ENCODE measurements around the gene AFTPH.

The AFTPH gene

DNA sequence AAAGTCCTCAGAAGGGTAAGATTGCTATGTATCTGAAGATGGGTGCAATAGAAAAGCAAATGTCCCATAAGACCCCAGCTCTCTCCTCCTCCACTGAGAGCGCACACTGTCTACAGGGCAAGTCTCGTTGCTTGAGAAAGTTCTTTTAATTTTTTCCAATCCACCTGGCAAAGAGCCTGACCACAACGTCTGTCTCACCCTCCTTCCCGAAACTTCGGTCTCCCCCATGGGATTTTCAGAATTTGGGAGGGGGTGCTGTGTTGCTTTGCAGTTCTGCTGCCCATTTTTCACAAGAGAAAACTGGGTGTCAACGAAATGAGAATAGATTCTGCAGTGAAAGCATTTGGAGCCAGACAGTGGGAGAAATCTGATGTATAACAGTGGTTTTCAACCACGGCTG is 89.1 kb downstream of the AFTPH start:
- DNase-seq (ENCODE audit: low read depth): no peak

DNA sequence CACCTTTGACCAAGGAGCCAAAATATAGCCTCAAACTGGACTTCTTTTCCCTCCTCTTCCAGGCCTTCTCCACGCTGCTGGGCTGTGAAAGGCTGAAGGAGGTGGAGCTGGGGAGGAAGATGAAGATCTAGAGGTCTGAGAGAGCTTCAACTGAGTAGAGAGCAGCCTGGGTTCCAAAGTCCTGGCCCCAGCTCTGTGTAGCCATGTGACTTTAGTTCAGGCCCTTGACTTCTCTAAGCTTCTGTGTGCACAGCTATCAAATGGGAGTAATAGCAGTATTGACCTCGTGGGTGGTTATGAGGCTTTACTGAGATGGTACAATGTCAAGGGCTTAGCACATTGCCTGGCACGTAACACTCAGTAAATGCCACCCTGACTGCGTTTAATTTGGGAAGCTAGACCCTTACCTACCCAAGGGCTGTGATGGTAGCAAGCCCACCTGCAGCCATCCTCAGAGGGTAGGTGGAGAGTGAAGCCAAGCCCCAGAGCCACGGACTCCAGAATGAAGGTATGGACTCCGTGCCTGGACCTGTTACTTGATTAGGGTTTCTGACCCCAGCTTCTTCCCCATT is 91.2 kb downstream of the AFTPH start:
- no peak for DNase-seq (ENCODE audit: low read depth)

DNA sequence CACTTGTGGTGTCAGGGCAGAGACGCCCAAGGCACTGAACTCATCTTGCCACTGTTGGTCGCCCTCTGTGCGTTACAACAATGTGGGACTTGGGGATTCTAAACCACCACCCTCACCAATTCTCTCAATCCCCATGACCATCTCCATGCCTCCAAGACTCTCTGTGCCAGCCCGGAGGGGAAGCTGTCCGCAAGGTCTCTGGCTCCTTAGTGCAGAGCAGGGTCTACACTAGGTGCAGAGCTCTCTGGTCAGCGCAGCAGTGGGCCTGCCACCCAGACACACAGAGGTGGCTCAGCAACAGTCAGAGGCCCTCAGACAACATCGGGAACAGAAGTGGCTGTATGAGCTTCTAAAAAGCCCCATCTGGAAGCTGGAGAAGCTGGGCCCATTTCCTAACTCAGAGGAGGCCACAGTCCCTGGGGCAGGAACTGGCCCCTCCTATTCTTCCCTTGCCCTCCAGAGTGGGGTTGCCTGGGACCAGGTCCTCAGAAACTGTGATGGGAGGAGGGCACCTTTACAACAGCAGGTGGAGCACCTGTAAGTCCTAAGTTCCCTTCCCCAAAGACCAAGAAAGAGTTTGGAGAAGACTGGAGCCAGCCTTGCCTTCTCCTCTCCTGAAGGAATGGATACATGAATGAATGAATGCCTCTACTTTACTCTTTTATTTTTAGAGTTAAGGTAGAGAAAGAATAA is 91.9 kb downstream of the AFTPH start:
- no peak for DNase-seq (ENCODE audit: low read depth)

DNA sequence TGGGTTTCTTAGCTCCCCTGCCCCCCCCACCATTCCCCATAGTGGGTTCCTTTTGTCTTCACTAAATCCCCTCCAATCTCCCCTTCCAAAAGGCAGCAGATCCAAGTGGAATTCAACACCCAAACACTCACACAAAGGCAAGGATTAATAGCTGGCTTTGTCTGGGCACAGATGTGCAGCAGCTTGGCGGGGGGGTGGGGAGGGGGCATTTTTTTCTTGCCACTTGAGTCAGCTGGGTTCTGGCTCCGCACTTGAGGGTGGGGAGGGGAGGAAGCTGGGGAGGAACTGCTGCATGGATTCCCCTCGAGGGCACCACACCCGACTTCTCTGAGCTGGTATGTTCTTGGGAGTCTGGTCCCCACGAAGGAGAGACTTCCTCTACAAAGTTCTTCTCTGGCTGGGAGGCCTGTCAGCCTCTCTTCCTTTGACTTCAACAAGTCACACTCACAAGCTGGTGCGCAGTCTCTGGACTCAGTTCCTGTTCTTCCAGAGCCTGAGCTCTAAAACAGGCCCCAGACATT is 93.6 kb downstream of the AFTPH start:
- DNase-seq (ENCODE audit: low read depth): no peak

DNA sequence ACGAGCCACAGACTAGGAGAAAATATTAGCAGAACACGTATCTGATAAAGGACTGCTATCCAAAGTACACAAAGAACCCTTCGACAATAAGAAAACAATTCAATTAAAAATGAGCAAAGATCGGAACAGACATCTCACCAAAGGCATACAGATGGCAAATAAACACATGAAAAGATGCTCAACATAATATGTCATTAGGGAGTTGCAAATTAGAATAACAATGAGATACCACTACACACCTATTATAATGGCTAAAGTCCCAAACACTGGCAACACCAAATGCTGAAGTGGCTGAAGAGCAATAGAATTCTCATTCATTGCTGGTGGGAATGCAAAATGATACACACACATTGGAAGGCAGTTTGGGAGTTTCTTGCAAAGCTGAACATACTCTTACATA is 96.5 kb downstream of the AFTPH start:
- no peak for DNase-seq (ENCODE audit: low read depth)

DNA sequence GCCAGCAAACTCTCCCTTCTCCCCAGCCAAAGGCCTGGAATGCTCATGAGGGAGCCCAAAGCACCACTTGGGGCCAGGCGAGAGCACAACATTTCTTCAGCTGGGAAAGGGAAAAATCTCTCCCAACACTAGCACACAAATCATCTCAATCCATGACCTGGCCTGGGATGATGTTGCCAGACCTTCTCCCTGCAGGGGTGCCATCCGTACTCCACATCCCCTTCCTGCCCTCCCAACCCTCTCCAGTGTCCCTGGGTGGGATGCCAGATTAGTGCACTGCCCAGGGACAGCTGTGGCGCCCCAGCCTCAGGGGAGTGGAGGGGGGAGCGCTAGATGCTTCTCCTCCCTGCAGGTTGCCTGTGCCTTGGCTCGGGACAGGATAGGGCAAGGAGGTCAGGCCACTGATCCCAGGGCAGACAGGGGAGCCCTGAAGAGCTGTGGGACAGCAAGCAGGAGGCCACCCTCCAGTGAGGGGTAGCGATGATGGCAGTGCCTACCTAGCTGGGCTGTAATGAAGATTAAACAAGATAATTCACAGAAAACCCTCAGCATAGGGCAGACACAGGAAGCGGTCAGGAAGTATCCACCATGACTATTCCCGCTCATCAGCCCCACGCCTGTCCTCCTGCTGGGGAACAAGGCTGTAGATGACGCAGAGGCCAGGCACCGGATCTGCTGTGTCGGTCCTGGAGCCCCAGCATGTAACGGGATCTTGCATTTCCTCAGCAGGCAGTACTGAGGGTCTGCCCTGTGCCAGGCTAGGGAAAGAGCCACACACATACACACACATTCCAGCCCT is 98.5 kb downstream of the AFTPH start:
- no peak for DNase-seq (ENCODE audit: low read depth)

DNA sequence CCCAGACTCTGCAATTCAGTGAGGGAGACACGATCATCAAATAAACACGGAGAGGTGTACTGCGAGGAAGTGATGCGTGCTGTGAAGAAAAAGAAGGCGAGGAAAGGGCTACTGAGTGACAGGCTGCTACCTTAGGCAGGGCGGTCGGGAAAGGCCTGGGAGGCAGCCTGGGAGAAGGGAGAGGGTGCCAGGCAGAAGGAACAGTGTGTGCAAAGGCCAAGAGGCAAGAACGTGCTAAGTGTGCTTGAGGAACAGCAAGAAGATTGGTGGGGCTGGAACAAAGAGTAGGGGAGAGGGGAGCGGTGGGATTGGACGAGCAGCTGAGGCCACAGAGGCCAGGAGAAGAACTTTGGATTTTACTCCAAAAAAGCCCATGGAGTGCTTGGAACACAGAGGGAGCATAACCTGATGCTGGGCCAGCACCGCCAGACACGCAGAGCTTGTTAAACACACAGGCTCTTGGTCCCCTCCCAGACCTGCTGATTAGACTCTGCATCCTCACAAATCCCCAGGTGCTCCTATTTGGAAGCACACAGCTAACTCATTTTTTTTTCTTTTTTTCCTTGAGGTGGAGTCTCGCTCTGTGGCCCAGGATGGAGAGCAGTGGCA is 99.2 kb downstream of the AFTPH start:
- DNase-seq (ENCODE audit: low read depth): no peak

DNA sequence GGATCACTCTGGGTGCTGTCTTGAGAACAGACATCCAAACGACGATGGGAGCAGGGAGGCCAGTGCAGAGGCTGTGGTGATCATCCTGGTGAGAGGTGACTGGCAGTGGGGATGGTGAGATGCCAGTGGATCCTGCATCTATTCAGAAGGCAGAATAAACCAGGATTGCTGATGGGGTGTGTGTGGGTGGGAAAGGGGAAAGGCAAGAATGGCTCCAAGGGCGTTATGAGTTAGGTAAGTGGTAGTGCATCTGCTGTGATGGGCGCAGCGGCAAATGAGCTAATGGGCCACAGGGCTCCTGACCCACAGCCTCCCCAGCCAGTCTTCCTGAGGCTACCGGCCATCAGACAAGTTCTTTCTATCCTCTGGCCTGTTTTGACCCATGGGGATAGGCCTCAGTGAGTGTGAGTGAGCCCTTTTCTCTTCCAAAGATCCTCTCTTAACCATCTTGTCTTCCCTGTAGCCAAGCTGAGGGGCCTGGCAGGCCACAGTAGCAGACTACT is 100.0 kb downstream of the AFTPH start:
- no peak for DNase-seq (ENCODE audit: low read depth)

DNA sequence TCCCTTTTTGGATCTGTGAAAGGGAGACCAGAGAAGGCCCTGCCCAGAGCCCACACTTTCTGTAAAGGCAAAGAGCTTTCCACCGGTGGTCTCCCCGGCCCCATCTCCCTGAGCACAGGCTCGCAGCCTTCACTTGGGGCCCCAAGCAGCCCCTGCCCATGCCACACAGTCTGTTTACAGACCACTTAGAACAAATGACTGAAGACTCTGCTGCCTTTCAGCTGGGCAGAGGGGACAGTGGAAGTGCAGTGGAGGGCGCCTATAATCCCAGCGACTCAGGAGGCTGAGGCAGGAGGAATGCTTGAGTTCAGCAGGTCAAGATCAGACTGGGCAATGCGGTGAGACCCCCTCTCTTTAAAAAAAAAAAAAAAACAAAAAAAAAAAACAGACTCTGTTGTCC is 100.7 kb downstream of the AFTPH start:
- no peak for DNase-seq (ENCODE audit: low read depth)

DNA sequence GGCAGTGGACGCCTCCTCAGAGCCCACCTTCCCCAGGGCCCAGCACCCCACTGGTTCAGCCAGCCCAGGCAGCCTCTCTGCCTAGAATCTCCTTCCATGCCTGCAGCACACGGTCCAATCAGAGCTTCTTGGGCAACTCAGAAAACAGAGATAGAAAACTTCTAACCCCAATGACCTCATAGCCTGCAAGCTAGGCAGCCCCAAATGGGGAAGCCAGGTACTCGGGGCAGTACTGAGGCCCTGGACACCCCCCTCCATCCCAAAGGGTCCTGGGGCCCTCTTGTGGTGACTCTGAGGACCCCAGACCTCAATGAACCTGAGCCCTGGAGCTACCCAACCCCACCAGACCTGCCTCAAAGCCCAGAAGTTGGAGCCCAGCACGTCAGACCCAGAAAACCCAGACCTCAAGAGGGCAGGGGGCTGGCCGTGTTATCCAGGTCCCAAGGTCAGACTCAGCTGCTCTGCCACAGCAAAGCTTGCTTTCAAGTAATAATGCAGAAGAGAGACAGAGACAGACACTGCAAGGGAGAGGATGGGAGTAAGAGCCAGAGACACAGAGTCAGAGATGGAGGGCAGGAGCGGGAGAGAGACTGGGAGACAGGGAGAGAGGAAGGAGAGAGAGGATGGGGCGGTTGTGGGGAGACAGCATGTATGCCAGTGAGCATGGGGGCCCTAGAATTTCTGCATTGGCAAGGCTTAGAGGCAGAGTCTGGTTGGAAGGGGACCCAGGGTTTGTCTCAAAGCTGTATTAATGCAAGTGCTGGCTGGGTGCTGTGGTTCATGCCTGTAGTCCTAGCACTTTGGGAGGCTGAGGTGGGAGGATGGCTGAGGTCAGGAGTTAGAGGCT is 101.4 kb downstream of the AFTPH start:
- DNase-seq (ENCODE audit: low read depth): no peak

DNA sequence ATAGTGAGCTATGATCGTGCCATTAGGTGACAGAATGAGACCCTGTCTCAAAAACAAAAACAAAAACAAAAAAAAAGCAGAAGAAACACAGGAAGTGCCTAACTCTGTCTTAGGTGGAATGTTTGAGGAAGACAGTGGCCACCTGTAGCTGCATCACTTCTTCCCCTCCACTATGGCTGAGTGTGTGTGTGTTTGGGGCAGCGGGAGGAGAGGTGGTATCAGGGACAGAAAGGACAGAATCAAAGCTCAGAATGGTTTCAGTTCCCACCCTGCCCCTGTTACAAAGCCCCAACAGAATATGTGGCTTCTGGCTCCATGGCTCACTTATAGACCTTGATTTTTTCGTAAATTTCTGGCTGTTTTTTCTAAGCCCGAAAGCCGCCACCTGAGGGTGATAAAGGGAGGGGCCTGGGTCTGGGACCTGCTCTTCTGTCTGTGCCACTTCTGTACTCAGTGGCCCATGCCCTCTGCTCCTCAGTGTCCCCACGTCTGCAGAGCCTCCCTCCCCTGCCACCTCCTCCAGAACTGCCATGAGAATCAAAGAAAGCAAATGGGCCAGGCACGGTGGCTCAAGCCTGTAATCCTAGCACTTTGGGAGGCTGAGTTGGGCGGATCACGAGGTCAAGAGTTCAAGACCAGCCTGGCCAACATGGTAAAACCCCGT is 102.2 kb downstream of the AFTPH start:
- no peak for DNase-seq (ENCODE audit: low read depth)

DNA sequence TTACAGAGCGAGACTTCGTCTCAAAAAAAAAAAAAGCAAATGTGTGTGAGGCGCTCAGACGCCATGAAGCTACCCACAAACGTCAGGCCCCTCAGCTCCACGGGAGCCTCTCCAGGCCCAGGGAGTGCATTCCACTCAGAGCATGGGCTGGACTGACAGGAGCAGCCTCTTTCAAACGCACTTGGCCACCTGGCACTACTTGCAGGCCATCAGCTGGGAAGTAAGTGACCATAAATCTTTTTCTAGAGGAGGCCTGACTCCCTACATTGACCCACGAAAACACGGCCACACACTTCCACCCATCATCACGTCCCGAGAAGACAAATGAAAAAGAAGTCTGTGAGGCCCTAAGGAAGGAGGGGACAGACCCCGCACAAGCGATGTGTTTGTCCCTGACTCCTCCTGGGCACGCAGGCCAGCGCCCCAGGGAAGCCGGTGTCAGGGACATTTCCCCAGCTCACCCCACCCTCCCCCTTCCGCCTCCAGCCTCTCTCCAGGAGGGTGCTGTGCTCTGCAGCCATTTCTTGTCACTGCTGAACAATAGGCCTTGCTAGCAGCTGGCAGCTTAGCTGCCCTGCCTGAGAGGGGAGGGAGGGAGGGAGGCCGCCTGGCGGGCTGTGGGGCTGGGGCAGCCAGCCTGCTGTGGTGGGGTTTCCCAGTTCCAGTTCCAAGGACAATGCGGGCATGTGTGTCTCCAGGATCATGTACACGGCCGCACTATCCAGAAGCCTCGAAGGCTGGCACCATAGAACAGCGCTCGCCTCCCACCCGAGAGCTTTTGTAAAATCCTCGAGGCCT is 103.0 kb downstream of the AFTPH start:
- no peak for DNase-seq (ENCODE audit: low read depth)

DNA sequence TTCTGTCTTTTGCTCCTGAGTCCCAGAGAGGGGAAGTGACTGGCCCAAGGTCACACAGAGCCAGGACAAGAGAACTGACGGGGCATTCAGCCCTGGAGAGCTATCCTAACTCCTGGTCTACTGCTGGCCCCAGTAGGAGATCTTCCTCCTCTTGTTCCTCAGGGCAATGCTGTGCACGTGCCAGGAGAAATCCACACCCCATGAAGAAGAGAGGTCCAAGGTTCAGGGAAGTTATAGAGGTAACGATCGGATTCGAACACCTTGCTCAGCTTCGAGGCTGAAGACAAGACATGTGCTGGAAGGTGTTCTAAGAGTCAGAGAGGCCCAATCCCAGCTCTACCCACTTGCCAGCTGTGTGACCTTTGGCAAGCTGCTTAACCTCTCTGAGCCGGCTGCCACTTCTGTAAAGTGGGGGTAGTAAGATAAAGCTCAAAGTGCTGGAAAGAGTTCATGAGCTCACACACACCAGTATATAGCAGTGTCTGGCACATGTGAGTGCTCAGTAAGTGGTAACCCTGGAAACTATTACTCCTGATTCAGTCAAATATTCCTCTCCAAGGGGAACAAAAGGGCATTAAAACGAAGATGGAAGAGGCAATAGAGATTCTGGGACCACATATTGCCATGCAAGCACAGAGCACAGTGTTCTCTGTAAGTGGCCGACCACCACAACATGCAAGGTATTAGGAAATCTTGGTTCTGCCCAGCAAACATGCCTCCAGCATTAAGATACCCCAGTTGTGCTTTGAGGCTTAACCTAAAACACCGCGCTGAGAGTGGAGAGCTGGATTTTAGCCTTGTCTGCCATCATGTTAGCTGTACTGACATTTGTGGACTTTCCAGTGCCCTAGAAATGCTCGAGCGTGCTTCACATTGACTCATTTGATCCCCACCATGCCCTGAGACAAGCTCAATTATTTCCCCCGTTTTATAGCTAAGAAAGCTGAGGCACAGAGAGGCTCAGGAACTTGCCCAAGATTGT is 104.0 kb downstream of the AFTPH start:
- no peak for DNase-seq (ENCODE audit: low read depth)

DNA sequence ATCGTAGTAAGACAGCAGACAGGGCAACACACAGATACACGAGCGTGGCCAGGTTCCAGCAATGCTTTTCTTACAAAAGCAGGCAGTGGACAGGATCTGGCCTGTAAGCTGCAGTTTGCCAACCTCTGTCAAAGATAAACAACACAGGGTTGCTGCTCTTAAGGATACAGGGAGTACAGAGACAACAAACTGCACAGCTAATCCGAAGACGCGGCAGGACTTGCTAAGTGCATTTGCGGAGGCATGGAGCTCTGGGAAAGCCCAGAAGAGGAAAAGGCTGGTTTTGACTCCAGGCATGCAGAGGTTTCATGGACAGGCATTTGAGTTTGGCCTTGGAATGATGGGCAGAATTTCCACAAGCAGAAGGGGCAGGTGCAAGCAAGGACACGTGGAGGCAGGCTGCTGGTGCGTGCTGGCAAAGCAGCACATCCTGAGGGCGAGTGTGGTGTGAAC is 105.2 kb downstream of the AFTPH start:
- peak; percentile 82 for DNase-seq (ENCODE audit: low read depth)

DNA sequence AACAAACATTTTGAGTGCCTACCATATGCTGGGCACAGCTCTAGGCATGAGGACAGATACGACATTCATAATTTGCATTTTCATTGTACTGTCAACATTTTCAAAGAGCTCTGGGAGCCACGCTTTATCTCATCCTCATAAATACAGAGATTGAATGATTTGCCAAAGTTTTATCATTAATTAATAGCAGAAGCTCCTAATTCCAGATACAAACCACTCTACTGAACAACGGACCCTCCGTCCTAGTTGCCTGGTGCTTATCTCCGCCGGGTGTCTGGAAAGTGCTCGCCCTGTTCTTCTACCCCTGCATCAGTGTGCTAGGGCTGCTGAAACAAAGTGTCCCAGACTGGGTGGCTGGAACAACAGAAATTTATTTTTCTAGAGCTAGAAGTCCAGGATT is 105.7 kb downstream of the AFTPH start:
- DNase-seq (ENCODE audit: low read depth): no peak

DNA sequence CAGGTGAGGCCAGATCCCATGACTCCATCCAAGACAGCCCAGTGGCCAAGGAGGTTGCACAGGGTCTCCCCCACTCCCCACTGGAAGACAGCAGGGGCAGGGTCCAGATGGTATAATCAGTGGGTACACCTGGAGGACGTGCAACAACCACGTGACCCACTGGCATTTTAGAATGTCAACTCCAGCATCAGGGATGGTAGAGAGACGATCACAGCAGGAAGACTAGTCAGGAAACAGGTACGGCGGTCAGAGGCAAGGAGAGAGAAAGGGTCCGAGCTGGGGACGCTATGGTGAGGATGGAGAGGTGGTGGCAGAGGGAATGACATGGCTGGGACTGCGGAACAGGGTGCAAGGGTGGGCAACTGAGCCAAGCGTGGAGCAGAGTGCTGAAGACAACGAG is 106.6 kb downstream of the AFTPH start:
- no peak for DNase-seq (ENCODE audit: low read depth)

DNA sequence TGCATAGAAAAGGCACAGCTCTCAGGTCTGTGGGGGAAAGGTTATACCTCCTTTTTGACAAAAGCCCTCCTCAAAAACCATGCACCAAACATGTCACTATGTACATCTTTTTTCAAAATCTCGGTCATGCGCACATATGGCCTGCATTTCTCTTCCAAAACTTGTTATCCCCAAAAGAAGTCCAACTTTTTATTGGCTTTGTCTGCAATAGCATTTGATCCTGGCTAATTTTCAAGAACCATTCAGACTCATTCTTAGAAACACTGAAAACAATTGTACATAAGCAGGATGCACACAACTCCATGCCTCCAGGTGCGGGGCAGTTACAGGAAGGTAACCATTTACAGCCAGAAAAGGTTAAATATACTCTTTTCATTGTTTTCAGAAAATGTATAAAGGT is 107.6 kb downstream of the AFTPH start:
- DNase-seq (ENCODE audit: low read depth): no peak

DNA sequence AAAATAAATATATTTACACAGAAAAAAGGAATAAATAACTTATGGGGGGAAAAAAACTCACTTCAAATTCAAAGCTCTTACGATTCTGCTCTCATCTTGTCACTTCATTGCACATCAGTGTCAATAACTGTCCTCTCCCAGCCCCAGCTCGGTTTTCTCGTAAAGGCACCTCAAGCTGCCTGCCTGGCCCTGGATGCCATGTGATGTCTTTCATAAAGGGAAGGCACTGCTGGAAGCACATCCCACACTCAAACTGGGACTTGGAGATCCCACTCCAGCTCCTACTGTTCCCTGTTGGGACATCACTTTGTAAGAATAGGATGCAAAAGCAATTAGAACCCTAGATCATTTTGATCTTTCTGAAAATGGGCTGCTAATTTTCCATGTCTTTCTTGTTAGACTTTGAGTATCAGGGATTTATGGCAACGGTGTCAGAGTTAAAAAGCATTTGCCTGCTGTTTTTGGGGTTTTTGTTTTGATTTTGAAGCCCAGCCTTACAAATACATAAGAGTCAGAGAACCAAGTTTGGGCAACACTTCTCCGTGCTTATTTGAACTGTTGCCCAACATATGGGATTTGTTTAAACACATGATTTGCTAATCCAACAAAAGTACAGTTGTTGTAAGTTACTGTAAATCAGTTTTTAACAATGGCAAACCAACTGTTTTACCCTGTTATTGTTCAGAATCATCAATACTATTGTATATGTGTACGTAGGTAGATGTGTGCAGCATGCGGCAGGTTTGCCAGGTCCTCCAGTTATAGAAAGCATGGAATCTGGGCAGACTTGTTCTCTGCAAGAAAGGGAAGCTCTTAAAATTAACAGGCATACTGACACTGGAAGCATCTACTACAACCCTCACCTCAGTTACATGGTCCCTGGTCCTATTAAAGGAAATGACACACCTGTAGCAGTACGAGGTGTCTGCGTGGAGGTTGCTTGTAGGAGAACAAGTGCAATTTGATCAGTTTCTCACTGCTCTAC is 109.0 kb downstream of the AFTPH start:
- no peak for DNase-seq (ENCODE audit: low read depth)
